Mesothelial cell of epicardium (in vitro differentiated cells): ENCODE measurements around the gene MCF2L2. TPM values are rescaled to one million over a fixed set of nuclear protein-coding genes. Genes with fewer than 3 reads are reported as not detected.
"Not testable (repeated sequence)": the region's sequence is repeated elsewhere in the genome, so short reads cannot be mapped to it uniquely, and the experiment has no call there.

Experiments
- DNase-seq, 2 experiments: peaks; one replicate each; pipeline ENCODE4 v3.0.0; 2021; ENCODE audit warnings: low spot score in 2 of 2; ENCODE audit not compliant: unreplicated experiment in 2 of 2
- H3K27ac Mint-ChIP-seq: 2 replicates; pipeline ENCODE4 v1.8.0; 2021; ENCODE audit warnings: mixed read lengths
- H3K27me3 Mint-ChIP-seq: 2 replicates; pipeline ENCODE4 v1.8.0; 2021; ENCODE audit warnings: low read depth, mixed read lengths
- H3K36me3 Mint-ChIP-seq: 2 replicates; pipeline ENCODE4 v1.8.0; 2021; ENCODE audit warnings: mixed read lengths
- H3K4me1 Mint-ChIP-seq: 2 replicates; pipeline ENCODE4 v1.8.0; 2021; ENCODE audit warnings: mixed read lengths
- H3K4me3 Mint-ChIP-seq: 2 replicates; pipeline ENCODE4 v1.8.0; 2021; ENCODE audit warnings: mild to moderate bottlenecking, moderate library complexity, mixed read lengths
- H3K9me3 Mint-ChIP-seq: 2 replicates; pipeline ENCODE4 v1.8.0; 2021; ENCODE audit warnings: mixed read lengths
- total RNA-seq: library from RNA; stranded (reverse); gene quantifications from 3 replicates; pipeline ENCODE4 v1.2.1, GENCODE V29; 2021
- TF ChIP-seq, protein P1 (sequence below): fragments of 200-600 bp; sonication (generic); IDR thresholded peaks from one replicate; pipeline ENCODE4 v1.5.0; 2021; ENCODE audit warnings: antibody characterized with exemption; ENCODE audit not compliant: unreplicated experiment

MCF2L2 gene
- total RNA-seq, 1 donor from 2014 or later = 3.4 TPM

GRCh38 chr3:183172051-183172639 lies 256.3 kb downstream of the MCF2L2 start:
- H3K4me3 Mint-ChIP-seq = no peak overlapping the region
- no peaks in the 10 kb centered on the region for H3K4me1 Mint-ChIP-seq
- DNase-seq = no peak
- H3K27me3 Mint-ChIP-seq = peaks cover 22% of the 10 kb centered on the region
- peaks cover 3% of the 10 kb centered on the region for H3K9me3 Mint-ChIP-seq
- H3K27ac Mint-ChIP-seq = no peak overlapping the region
- TF ChIP-seq, protein P1, sequence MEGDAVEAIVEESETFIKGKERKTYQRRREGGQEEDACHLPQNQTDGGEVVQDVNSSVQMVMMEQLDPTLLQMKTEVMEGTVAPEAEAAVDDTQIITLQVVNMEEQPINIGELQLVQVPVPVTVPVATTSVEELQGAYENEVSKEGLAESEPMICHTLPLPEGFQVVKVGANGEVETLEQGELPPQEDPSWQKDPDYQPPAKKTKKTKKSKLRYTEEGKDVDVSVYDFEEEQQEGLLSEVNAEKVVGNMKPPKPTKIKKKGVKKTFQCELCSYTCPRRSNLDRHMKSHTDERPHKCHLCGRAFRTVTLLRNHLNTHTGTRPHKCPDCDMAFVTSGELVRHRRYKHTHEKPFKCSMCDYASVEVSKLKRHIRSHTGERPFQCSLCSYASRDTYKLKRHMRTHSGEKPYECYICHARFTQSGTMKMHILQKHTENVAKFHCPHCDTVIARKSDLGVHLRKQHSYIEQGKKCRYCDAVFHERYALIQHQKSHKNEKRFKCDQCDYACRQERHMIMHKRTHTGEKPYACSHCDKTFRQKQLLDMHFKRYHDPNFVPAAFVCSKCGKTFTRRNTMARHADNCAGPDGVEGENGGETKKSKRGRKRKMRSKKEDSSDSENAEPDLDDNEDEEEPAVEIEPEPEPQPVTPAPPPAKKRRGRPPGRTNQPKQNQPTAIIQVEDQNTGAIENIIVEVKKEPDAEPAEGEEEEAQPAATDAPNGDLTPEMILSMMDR = no peak
- H3K36me3 Mint-ChIP-seq = no peaks in the 10 kb centered on the region

DNA sequence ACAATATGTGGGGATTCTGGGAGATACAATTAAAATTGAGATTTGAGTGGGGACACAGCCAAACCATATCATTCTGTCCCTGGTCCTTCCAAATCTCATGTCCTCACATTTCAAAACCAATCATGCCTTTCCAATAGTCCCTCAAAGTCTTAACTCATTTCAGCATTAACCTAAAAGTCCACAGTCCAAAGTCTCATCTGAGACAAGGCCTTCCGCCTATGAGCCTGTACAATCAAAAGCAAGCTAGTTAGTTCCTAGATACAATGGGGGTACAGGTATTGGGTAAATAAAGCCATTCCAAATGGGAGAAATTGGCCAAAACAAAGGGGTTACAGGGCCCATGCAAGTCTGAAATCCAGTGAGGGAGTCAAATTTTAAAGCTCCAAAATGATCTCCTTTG lies 260.4 kb downstream of the MCF2L2 start:
- not testable (repeated sequence) for H3K4me3 Mint-ChIP-seq, H3K4me1 Mint-ChIP-seq, H3K9me3 Mint-ChIP-seq, H3K36me3 Mint-ChIP-seq, DNase-seq, H3K27ac Mint-ChIP-seq, H3K27me3 Mint-ChIP-seq

DNA sequence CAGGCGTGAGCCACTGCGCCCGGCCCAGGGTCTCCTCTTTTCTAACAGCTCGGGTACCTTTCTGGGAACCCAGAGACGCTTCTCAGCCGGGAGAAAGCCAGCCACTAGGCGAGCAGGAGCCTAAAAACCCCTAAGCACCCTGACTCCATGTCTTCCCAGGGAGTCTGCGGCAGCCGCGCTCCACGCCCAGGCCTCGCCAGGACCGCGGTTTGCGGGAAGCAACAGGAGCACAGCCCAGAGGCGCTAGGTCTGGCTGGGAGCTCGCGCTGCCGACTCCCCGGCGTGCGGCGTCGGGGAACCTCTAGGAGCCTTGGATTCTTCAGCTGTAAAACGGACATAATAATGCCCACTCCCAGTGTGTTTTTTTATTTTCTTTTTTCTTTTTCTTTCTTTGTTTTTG lies 264.9 kb downstream of the MCF2L2 start:
- Mint-ChIP-seq H3K9me3 (peaks cover 7% of the 10 kb centered on the region), H3K4me3 (peak overlapping the region; percentile 53), H3K36me3 (no peaks in the 10 kb centered on the region), H3K27ac (no peak overlapping the region), H3K27me3 (peaks cover 11% of the 10 kb centered on the region), H3K4me1 (peaks cover 11% of the 10 kb centered on the region)
- TF ChIP-seq, protein P1 = no peak
- no peak for DNase-seq

DNA sequence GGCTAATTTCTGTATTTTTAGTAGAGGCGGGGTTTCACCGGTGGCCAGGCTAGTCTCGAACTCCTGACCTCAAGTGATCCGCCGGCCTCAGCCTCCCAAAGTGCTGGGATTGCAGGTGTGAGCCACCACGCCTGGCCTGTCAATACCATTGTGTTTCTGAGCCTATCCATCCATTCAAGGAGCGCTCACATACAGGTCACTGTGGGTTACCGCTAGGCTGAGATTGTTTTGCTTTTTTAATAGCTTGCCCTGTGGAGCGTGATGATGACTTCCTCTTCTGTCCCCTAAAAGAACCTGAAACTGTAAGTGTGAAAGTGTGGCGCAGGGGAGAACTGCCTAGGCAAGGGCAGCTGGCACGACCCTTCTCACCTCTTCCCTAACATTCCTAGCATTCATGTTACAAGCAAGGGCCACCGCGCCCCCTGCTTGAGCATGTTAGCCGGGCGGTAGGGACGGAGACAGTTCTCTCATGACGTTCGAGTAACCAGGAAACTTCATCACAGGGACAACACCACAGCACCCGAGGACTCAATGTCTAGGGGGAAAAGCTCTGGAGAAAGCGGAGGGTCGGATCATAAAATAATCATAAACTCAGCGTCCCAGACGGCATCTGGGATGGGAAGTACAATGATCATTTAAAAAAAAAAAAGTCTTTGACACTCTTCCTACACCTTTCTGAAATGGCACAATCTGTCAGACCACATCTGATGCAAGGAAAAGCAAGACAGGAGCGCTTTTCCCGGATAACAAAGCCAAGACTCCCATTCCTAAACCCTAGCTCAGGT lies 266.7 kb downstream of the MCF2L2 start:
- Mint-ChIP-seq H3K4me3 (peak overlapping the region; percentile 70), H3K9me3 (peaks cover 4% of the 10 kb centered on the region), H3K36me3 (no peaks in the 10 kb centered on the region), H3K27me3 (peaks cover 11% of the 10 kb centered on the region), H3K27ac (no peak overlapping the region), H3K4me1 (peaks cover 11% of the 10 kb centered on the region)
- no peak for DNase-seq
- TF ChIP-seq, protein P1 = no peak

DNA sequence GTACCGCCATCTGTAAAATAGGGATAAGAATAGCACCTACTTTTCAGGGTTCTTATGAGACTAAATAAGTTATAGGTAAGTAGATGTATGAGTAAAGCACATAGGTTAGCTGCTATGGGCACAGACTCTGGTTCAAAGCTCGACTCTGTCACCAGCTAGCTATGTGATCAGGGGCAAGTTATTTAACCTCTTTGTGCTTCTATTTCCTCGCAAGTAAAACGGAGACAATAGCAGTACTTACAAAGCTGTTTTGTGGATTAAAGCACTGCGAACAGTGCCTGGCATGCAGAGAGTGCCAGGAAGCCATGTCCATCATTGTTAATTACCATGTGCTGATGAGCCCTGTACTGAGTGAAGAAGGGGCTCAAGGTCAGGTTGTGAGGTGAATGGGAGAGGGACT lies 267.8 kb downstream of the MCF2L2 start:
- no peak for DNase-seq
- Mint-ChIP-seq H3K36me3 (no peaks in the 10 kb centered on the region), H3K9me3 (no peaks in the 10 kb centered on the region), H3K4me1 (peaks cover 11% of the 10 kb centered on the region), H3K27ac (no peak overlapping the region), H3K27me3 (peaks cover 11% of the 10 kb centered on the region), H3K4me3 (no peak overlapping the region)
- TF ChIP-seq, protein P1 = no peak

GRCh38 chr3:183159333-183159732 lies 269.1 kb downstream of the MCF2L2 start:
- TF ChIP-seq, protein P1 = no peak
- no peak overlapping the region for H3K4me3 Mint-ChIP-seq
- peak overlapping the region; percentile 0 for H3K27ac Mint-ChIP-seq
- H3K36me3 Mint-ChIP-seq = no peaks in the 10 kb centered on the region
- no peaks in the 10 kb centered on the region for H3K9me3 Mint-ChIP-seq
- no peak for DNase-seq
- peaks cover 11% of the 10 kb centered on the region for H3K4me1 Mint-ChIP-seq
- peaks cover 11% of the 10 kb centered on the region for H3K27me3 Mint-ChIP-seq
